NCI-H82 (cell line): Measurements from ENCODE around the gene UBALD1.

Source experiments
- DNase-seq: peaks from one replicate; lab custom pipeline; 2025; lab: John Stamatoyannopoulos, UW

UBALD1 gene

DNA sequence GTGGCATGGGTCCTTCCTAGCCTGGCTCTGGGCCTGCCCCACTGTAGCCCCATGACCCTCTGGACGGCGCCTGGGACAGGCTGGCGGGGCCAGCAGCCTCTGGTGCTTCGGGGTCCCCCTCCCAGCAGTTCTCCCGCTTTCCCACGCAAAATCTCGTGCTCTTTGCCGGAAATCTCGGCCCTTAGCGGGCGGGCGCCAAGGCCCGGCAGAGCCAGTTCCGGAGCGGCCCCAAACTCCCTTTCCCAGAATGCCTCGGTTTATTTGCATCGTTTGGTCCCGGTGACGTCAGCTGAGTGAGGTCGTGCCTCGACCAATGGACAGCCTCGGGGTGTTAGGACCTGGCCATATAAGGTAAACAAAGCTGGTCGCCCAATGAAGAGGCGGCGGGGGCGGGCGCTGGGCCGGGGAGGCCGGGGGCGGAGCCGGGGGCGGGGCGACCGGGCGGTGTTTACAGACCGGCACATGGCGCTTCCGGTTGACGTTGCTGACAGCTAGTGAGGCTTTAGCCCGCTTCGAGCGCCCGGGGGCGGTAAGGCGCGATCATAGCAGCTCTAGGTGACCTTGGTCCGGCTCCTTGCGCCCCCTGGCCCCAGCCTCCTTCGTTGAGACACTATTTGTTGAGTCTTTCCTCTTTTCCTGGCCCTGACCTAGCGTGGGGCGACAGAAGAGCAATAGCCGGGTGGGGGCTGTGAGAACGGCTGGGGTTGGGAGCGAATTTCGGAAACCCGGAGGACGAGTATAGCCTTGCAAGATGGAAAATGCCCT, 1.5 kb upstream of the UBALD1 start:
- DNase-seq = peak; percentile 100

GRCh38 chr16:4615384-4616046, 827 bp upstream of the UBALD1 start:
- DNase-seq = no peak

- peak; percentile 58 for DNase-seq
Measured at GRCh38 chr16:4613636-4614570, 785 bp downstream of the UBALD1 start.

- DNase-seq = no peak
Measured at GRCh38 chr16:4612977-4613635, 1.6 kb downstream of the UBALD1 start.

DNA sequence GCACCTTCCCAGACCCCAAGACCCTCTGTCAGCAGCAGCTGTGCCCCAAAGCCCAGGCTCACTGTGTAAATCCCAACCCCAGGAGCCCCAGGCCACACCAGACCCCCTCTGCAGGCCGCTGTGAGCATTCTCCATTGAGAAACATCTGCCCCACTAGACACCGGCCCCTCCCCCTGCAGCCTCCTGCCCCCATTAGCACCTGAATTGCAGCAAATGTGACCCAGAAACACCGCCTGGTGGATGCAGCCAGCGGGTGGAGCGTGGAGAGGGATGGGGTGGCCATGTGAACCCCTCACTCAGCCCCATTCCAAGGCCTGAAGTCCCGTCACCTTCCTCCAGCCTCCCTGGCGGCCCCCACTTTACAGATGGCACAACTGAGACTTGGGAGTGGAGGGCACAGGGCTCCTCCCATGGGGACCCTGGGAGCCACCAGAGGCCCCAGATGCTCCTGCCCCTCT, 2.2 kb downstream of the UBALD1 start:
- DNase-seq = peak; percentile 57

DNA sequence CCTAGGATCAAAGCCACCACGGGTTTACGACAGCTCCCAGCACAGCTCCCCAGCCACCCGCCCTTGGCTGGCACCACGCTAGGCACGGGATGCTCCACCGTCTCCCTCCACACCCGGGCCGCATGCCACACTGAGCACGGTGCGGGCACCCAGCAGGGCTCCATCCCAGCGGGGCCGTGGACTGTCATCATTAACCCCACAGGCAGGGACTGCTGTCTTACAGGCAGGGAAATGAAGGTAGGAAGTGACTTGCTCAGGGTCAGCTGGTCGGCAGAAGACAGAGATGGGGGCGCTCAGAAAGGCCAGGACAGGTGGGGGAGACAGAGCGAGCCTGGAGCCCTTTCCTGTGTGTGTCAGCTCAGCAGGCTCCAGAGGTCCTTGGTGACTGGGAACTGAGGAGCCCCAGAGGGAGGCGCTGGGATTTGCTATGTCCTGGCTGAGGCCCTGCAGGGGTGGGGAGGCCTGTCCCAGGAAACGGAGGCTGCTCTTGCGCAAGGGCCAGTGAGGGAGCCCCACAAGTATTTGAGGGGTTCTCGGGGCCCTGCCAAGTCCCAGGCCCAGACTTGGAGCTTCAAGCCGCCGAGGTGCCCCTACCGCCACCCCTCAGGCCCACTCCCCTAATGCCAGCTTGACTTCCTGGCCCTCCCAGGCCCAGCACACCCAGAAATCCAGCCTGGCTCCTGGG, 3.2 kb downstream of the UBALD1 start:
- DNase-seq = no peak

DNA sequence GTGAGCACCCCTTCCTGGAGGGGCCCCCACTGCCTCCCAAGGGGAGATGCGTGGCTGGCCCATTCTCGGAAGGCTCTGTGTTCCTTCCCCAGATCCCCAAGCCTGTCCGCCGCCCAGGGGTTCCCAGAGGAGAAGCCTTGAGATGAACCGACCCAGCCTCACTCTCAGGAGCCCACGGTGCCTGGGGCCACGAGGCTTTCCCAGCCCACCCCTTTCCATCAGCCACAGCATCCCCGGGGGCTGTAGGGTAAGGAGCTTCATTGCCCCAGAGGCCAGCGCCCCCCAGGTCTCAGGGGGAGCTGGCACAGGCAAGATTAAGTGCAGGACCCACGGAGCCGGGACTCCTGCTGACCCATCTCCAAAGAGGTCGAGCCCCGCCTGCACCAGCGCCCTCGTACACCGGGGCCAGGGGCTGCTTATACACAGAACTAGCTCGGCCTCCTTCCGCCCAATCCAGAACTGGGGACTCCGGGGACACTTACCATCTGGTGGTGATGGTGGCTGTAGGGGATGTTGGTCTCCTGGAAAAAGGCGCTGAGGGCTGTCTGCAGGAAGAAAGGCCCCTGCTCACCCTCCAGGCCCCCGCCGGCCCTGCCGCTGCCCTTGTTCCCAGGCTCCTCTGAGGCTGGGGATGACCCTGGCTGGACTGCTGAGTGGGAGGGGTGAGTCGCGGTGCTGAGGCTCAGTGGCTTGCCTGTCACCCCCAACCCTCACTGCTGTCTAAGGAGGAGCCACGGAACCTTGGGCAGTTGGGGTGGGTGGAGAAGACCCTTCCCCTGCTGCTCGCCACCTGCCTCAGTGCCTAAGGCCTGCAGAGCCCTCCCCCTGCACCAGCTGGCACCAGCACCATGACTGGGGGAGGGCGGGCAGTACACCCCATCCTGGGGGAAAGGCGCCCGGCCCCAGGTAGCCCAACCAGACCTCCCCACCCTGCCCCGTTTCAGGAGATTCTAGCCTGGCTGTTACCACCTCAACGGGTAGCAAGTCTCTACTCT, 4.4 kb downstream of the UBALD1 start:
- DNase-seq = no peak

- DNase-seq = no peak
Measured at GRCh38 chr16:4609200-4610010, 5.3 kb downstream of the UBALD1 start.

GRCh38 chr16:4608704-4608980, 6.0 kb downstream of the UBALD1 start:
- DNase-seq = no peak

DNA sequence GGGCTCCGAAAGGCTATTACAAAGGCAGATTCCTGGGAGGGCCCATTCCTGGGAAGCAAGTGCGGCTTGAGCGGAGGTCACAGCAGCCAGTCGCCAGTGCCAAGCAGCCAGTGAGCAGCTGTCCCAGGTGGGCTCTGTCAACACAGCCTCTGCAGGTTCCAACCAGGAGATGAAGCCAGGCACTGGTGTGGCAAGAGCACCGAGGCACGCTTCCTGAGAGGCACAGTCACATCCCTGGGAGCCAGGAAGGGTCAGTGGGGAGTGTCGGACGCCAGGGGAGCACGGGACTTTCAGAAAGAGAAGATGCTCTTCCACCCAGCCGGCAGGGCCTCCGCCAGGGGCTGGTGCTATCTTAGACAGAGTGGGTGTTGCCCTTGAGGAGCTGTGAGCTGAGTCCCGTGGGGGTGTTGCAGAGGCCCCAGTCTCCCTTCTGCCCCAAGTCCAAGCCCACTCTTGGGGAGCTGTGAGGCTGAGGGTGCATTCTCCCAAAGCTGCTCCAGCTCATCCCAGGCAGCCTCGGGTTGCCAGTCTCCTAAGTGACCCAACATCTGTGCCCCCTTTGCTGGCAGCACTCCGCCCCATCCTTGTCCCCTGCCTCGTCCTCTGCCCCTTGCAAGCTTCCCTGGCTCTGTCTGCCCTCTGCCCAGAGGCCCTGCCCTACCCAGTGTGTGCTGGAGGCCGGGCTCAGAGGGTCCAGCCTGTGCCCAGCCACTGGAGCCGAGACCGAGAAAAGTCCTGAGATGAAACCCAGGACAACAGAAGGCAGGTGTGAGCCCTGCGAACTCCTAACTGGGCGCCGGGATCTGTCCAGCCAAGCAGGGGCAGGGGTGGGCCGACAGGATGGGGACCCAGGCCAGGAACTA, 6.6 kb downstream of the UBALD1 start:
- no peak for DNase-seq

DNA sequence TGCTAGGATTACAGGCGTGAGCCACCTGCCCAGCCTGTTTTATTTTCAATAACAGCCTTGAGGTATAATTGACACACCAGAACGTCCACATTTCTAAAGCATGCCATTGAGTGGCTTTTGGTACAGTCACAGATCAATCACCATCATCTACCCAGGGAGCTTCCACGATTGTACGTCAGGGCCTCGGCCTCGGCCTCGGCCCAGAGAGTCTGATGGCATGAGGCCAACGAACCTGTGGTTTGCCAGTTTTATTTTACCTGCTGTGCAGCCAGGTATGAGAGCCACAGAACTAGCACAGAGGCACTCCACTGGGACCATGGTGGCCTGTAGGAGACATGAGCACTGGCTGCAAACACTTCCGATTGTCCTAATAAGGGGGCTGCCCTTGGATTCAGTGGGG, 8.3 kb downstream of the UBALD1 start:
- DNase-seq = no peak

DNA sequence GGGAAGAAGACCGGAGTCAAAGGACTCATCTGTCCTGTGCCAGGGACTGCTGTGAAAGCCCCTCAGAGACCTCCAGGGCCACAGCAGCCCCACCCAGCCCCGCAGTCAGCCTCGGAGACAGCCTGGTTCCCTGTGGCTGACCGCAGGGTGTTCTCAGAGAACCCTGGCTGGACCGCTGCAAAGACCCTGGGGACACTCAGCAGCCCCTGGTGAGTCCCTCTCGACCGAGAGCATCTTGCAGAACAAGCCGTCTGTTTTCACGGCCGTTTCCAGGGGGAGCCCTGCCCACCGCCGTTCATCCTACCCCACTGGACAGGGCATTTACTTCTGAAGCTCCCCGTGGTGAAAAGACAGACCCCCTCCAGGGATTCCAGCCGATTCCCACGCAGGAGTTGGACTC, 10.3 kb downstream of the UBALD1 start:
- no peak for DNase-seq

- no peak for DNase-seq
Measured at GRCh38 chr16:4603624-4604170, 11.0 kb downstream of the UBALD1 start.

DNA sequence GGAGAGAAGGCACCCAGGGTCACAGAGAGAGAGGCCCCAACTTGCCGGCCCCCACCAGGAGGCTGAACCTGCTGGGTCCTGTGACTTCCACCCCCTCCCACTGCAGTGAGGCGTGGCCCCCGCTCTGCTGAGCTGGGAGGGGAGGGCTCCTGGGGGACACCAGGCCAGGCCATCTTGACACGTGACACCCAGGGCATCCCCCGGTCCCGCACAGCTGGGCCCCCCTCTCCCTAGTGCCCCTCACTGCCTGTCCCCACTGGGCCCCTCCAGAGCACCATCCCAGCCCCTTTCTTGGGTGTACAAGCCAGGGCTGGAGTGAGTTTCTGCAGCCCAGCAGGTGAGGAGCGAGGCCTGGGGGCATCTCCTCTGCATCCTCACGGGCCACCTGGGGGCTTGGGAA, 12.4 kb downstream of the UBALD1 start:
- no peak for DNase-seq

GRCh38 chr16:4601864-4602186, 12.9 kb downstream of the UBALD1 start:
- DNase-seq = no peak

- DNase-seq = no peak
Measured at GRCh38 chr16:4601036-4601863, 13.4 kb downstream of the UBALD1 start.

GRCh38 chr16:4599545-4599944, 15.1 kb downstream of the UBALD1 start:
- DNase-seq = no peak
